ENCODE data around the gene WWOX. TPM values are rescaled to one million over a fixed set of nuclear protein-coding genes. Genes with fewer than 3 reads are reported as not detected.

Gene WWOX
- total and polyA plus RNA-seq, 2 donors (not counting 3 experiments of a cell fraction or from before 2014, with no cell fraction given): 6.2 to 12.5 TPM

DNA sequence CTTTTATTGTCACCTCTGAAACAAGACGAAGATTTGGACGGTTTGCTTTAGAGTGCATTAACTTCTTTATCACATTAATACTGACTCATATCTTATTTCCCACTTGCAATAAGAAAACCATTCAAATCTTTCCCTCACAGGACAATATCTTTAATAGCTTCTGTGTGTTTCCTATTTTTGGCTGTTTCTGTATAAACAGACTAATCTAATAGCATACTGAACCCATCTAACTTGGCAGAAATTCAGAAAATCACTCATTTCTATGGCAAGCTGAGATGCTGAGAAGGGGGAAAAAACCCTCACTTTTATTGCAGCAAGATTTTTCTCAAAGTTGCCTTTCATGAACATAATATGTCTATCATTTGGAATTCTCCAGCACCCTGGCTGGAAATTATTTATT lies 524.9 kb downstream of the WWOX start:
- no peaks in the 10 kb centered on the region for H4K20me1 ChIP-seq (replicated peaks; ENCODE audit: control insufficient read depth, extremely low read depth, insufficient read depth, low read length)
- no peaks in the 10 kb centered on the region for H3K27me3 ChIP-seq (ENCODE audit: control insufficient read depth in 2 of 2, insufficient read depth in 2 of 2, low read length in 2 of 2)
- H3K9me1 ChIP-seq (replicated peaks; ENCODE audit: control insufficient read depth, extremely low read depth, insufficient read depth, low read length): no peaks in the 10 kb centered on the region
- H3K4me1 ChIP-seq (ENCODE audit: control insufficient read depth, extremely low read depth, insufficient read depth, low read length): no peaks in the 10 kb centered on the region
- H3K79me2 ChIP-seq (ENCODE audit: control insufficient read depth, insufficient read depth, low read length): no peaks in the 10 kb centered on the region
- H3K4me2 ChIP-seq (ENCODE audit: insufficient read depth, low read length): no peak overlapping the region
- no peak overlapping the region for H3K4me3 ChIP-seq (replicated peaks in 1 of 3; ENCODE audit: insufficient read depth in 1 of 3, low read depth in 1 of 3, low read length in 3 of 3)
- CTCF ChIA-PET: no interaction called here
- no peak overlapping the region for H3K9ac ChIP-seq (replicated peaks; ENCODE audit: extremely low read depth, insufficient read depth, low read length)
- no peaks in the 10 kb centered on the region for H3K9me3 ChIP-seq (replicated peaks; ENCODE audit: control insufficient read depth, insufficient read depth, low read length)
- POLR2A ChIA-PET: no interaction called here
- dilution Hi-C loops (cut with MboI; ENCODE audit: extremely low pct_ligation_motif_present, low sequenced_read_pairs) (no loop called here), intact Hi-C loops (cut with micrococcal nuclease) (no loop called here)
- no TSS peak for BruUV-seq (replicated peaks)
- H3K36me3 ChIP-seq (ENCODE audit: control insufficient read depth in 2 of 2, extremely low read depth in 1 of 2, insufficient read depth in 2 of 2, low read length in 2 of 2): no peaks in the 10 kb centered on the region
- TF ChIP-seq POLR2AphosphoS5 (IDR thresholded peaks at IDR 0.05; ENCODE audit: insufficient read depth, low read depth, low read length): no peak
- no peak overlapping the region for H3K27ac ChIP-seq (ENCODE audit: insufficient read depth, low read depth, low read length)
- no peak for DNase-seq (ENCODE audit: low read depth, low spot score)
- no peak for FAIRE-seq
- H2AFZ ChIP-seq (ENCODE audit: low read depth, low read length): no peak overlapping the region

DNA sequence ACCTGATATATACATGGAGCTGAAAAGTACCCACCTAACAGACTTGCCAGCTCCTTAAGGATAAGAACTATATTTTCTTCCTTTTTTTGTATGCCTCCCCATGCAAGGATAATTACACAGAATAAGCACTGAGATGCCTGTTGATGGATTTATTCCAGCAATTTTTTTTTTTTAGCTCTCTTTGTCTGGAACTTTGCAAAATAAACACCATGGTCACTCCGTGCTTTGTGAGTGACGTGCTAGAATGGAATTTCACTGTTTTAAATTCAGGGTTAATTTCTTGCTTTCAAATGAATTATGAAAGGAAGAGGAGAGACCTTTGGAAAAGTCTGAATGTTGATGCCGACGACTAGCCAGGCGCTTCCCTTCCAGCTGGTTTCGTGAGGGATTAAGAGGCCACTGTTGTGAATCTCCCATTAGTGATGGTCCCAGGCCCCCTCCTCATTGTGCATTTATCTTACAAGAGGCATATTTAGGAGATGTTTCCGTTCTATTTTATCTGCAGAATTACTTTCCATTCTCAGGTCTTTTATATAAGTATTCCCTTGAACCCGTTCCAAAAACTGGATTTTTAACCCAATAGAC lies 529.1 kb downstream of the WWOX start:
- CTCF ChIA-PET: no interaction called here

More for the DNA sequence above, 529.1 kb downstream of the WWOX start:
- POLR2A ChIA-PET: no interaction called here
- Histone ChIP-seq H3K4me1 (ENCODE audit: control insufficient read depth, extremely low read depth, insufficient read depth, low read length) (no peaks in the 10 kb centered on the region), H3K4me2 (ENCODE audit: insufficient read depth, low read length) (no peak overlapping the region), H3K9me1 (replicated peaks; ENCODE audit: control insufficient read depth, extremely low read depth, insufficient read depth, low read length) (no peaks in the 10 kb centered on the region), H3K36me3 (ENCODE audit: control insufficient read depth in 2 of 2, extremely low read depth in 1 of 2, insufficient read depth in 2 of 2, low read length in 2 of 2) (no peaks in the 10 kb centered on the region), H3K9ac (replicated peaks; ENCODE audit: extremely low read depth, insufficient read depth, low read length) (no peak overlapping the region), H3K79me2 (ENCODE audit: control insufficient read depth, insufficient read depth, low read length) (no peaks in the 10 kb centered on the region), H2AFZ (ENCODE audit: low read depth, low read length) (no peak overlapping the region), H3K27me3 (ENCODE audit: control insufficient read depth in 2 of 2, insufficient read depth in 2 of 2, low read length in 2 of 2) (no peaks in the 10 kb centered on the region), H3K9me3 (replicated peaks; ENCODE audit: control insufficient read depth, insufficient read depth, low read length) (no peaks in the 10 kb centered on the region), H3K4me3 (replicated peaks in 1 of 3; ENCODE audit: insufficient read depth in 1 of 3, low read depth in 1 of 3, low read length in 3 of 3) (no peak overlapping the region), H3K27ac (ENCODE audit: insufficient read depth, low read depth, low read length) (no peak overlapping the region), H4K20me1 (replicated peaks; ENCODE audit: control insufficient read depth, extremely low read depth, insufficient read depth, low read length) (no peaks in the 10 kb centered on the region)
- intact Hi-C loops (cut with micrococcal nuclease) (no loop called here), dilution Hi-C loops (cut with MboI; ENCODE audit: extremely low pct_ligation_motif_present, low sequenced_read_pairs) (no loop called here)
- no TSS peak for BruUV-seq (replicated peaks)
- no peak for FAIRE-seq
- no peak for DNase-seq (ENCODE audit: low read depth, low spot score)
- TF ChIP-seq GATA2 (IDR thresholded peaks at IDR 0.05; ENCODE audit: insufficient read depth, insufficient read length, low read depth, low read length): no peak
- TF ChIP-seq POLR2AphosphoS5 (IDR thresholded peaks at IDR 0.05; ENCODE audit: insufficient read depth, low read depth, low read length): no peak
- TF ChIP-seq MYC (IDR thresholded peaks at IDR 0.05; ENCODE audit: low read depth, low read length): no peak
- no peak for TF ChIP-seq POLR2A (IDR thresholded peaks at IDR 0.05; ENCODE audit: low read depth, low read length)
- TF ChIP-seq, protein P1, sequence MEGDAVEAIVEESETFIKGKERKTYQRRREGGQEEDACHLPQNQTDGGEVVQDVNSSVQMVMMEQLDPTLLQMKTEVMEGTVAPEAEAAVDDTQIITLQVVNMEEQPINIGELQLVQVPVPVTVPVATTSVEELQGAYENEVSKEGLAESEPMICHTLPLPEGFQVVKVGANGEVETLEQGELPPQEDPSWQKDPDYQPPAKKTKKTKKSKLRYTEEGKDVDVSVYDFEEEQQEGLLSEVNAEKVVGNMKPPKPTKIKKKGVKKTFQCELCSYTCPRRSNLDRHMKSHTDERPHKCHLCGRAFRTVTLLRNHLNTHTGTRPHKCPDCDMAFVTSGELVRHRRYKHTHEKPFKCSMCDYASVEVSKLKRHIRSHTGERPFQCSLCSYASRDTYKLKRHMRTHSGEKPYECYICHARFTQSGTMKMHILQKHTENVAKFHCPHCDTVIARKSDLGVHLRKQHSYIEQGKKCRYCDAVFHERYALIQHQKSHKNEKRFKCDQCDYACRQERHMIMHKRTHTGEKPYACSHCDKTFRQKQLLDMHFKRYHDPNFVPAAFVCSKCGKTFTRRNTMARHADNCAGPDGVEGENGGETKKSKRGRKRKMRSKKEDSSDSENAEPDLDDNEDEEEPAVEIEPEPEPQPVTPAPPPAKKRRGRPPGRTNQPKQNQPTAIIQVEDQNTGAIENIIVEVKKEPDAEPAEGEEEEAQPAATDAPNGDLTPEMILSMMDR (IDR thresholded peaks at IDR 0.05; ENCODE audit: extremely low read depth in 1 of 2, insufficient read depth in 1 of 2, low read depth in 1 of 2, low read length in 2 of 2): no peak
- no peak for TF ChIP-seq JUN (IDR thresholded peaks at IDR 0.05; ENCODE audit: borderline replicate concordance, insufficient read depth, insufficient read length, low read depth)
- no peak for TF ChIP-seq FOS (IDR thresholded peaks at IDR 0.05; ENCODE audit: borderline replicate concordance, insufficient read depth, low read length)
- TF ChIP-seq EZH2 (IDR thresholded peaks at IDR 0.05; ENCODE audit: borderline replicate concordance, low read depth, low read length, severe bottlenecking): no peak
- TF ChIP-seq, protein P2, sequence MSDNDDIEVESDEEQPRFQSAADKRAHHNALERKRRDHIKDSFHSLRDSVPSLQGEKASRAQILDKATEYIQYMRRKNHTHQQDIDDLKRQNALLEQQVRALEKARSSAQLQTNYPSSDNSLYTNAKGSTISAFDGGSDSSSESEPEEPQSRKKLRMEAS (IDR thresholded peaks at IDR 0.05; ENCODE audit: insufficient read depth, insufficient read length): no peak
